K562 (cell line): ENCODE data around the gene P2RX5. TPM values are rescaled to one million over a fixed set of nuclear protein-coding genes. Genes with fewer than 3 reads are reported as not detected.
A peak's percentile ranks its signal among the peaks of the same experiment; 100 is the strongest.

ENCODE experiments used
- CC2D1A ChIP-seq: fragments of 450-650 bp; IDR thresholded peaks from 2 replicates; pipeline ENCODE4 v1.6.1; 2017; ENCODE audit warnings: mild to moderate bottlenecking
- ELF4 ChIP-seq: fragments of 450-650 bp; formaldehyde crosslinking; IDR thresholded peaks from 2 replicates; pipeline ENCODE4 v1.4.0; 2022; ENCODE audit warnings: missing genetic modification characterization
- ILK ChIP-seq: fragments of 450-650 bp; IDR thresholded peaks from 2 replicates; pipeline ENCODE4 v1.6.1; 2016; ENCODE audit warnings: missing genetic modification characterization, low read depth, mild to moderate bottlenecking, missing compliant biosample characterization, moderate library complexity, borderline replicate concordance
- KLF10 ChIP-seq: fragments of 250-450 bp; sonication (Bioruptor Pico); IDR thresholded peaks from 2 replicates; pipeline ENCODE4 v1.6.1; 2021; ENCODE audit warnings: matching md5 sums
- MAX ChIP-seq: sonication (generic); formaldehyde crosslinking; IDR thresholded peaks from 2 replicates; pipeline ENCODE4 v1.9.0; 2022; ENCODE audit warnings: mild to moderate bottlenecking, missing genetic modification reagents
- PRPF4 ChIP-seq: fragments of 200-400 bp; formaldehyde crosslinking; IDR thresholded peaks from one replicate; pipeline ENCODE4 v1.6.1; 2017; ENCODE audit warnings: low read length, low read depth, mild to moderate bottlenecking; ENCODE audit not compliant: insufficient read depth, poor library complexity, severe bottlenecking
- RAD21 ChIP-seq, 2 experiments: fragments of 250-450 bp in 1 of 2; fragments of 450-650 bp in 1 of 2; sonication (Bioruptor Pico) in 1 of 2; formaldehyde crosslinking in 1 of 2; IDR thresholded peaks in 1 of 2; conservative IDR thresholded peaks in 1 of 2; 2 replicates each; pipeline versions ENCODE4 v1.4.0 to v1.8.0; 2020 to 2022; ENCODE audit warnings: mild to moderate bottlenecking in 2 of 2, moderate library complexity in 1 of 2
- SAFB ChIP-seq: fragments of 200-400 bp; formaldehyde crosslinking; IDR thresholded peaks from 2 replicates; pipeline ENCODE4 v1.6.1; 2017; ENCODE audit warnings: low read depth, low read length, borderline replicate concordance
- SMC3 ChIP-seq: conservative IDR thresholded peaks from 2 replicates; pipeline ENCODE4 v1.6.1; 2011; ENCODE audit warnings: low read depth, low read length, improper control_type of control experiment; ENCODE audit not compliant: insufficient read depth
- TEAD4 ChIP-seq, 2 experiments: sonication (generic) in 1 of 2; formaldehyde crosslinking in 1 of 2; IDR thresholded peaks; 2 replicates each; pipeline versions ENCODE4 v1.6.1 to v1.8.0; 2012 to 2022; ENCODE audit warnings: borderline replicate concordance in 1 of 2, inconsistent platforms in 1 of 2, low read length in 1 of 2, mild to moderate bottlenecking in 1 of 2, missing genetic modification reagents in 1 of 2
- TOE1 ChIP-seq, 2 experiments: fragments of 450-650 bp in 1 of 2; sonication (generic) in 1 of 2; formaldehyde crosslinking in 1 of 2; IDR thresholded peaks; 2 replicates each; pipeline versions ENCODE4 v1.7.1 to v1.8.0; 2016 to 2022; ENCODE audit warnings: borderline replicate concordance in 2 of 2, mild to moderate bottlenecking in 2 of 2, antibody characterized with exemption in 1 of 2, inconsistent platforms in 1 of 2, low read depth in 1 of 2, missing genetic modification reagents in 1 of 2, moderate library complexity in 1 of 2
- ZBTB1 ChIP-seq: sonication (generic); formaldehyde crosslinking; IDR thresholded peaks from 2 replicates; pipeline ENCODE4 v1.8.1; 2023; ENCODE audit warnings: missing genetic modification reagents, low read depth, mild to moderate bottlenecking, borderline replicate concordance
- ZNF232 ChIP-seq: sonication (generic); formaldehyde crosslinking; IDR thresholded peaks from 2 replicates; pipeline ENCODE4 v1.8.0; 2022; ENCODE audit warnings: mild to moderate bottlenecking, missing genetic modification reagents
- ZNF311 ChIP-seq: fragments of 250-450 bp; sonication (Bioruptor Pico); IDR thresholded peaks from 2 replicates; pipeline ENCODE4 v1.4.0; 2020; ENCODE audit warnings: mild to moderate bottlenecking, moderate library complexity
- ZNF41 ChIP-seq: fragments of 250-450 bp; sonication (Bioruptor Pico); conservative IDR thresholded peaks from 2 replicates; pipeline ENCODE4 v1.4.0; 2020; ENCODE audit warnings: mild to moderate bottlenecking
- ZNF592 ChIP-seq: fragments of 450-650 bp; IDR thresholded peaks from 2 replicates; pipeline ENCODE4 v1.6.1; 2017; ENCODE audit warnings: antibody characterized with exemption, mild to moderate bottlenecking
- ZNF707 ChIP-seq: fragments of 250-450 bp; sonication (Bioruptor Pico); conservative IDR thresholded peaks from 2 replicates; pipeline ENCODE4 v1.8.0; 2022; ENCODE audit warnings: inconsistent platforms, mild to moderate bottlenecking, moderate library complexity
- polyA plus RNA-seq, 8 experiments: library from polyadenylated mRNA; depleted of rRNA in 4 of 8; stranded (reverse) in 5 of 8; unstranded in 3 of 8; fragments of >200 nt; fragmentation: Nextera tagmentation in 2 of 8; fragmentation: Illumina TruSeq in 1 of 8; extraction: Ambion mirVana in 2 of 8; extraction: Trizol in 1 of 8; gene quantifications; 2 replicates each; pipeline versions ENCODE4 v1.2.1 to v1.2.3, GENCODE V29; 2011 to 2014; ENCODE audit warnings: inconsistent platforms in 1 of 8, missing spikeins in 1 of 8
- total RNA-seq, 7 experiments: library from RNA; depleted of rRNA in 6 of 7; stranded (reverse); fragments of >200 nt in 6 of 7; fragmentation: Illumina TruSeq in 2 of 7; extraction: Trizol in 2 of 7; gene quantifications; 2 replicates each; pipeline versions ENCODE4 v1.2.1 to v1.2.3, GENCODE V29; 2011 to 2021; ENCODE audit warnings: low replicate concordance in 1 of 7
- TF ChIP-seq, protein P1 (sequence below): fragments of 450-650 bp; IDR thresholded peaks from 2 replicates; pipeline ENCODE4 v1.6.1; 2016; ENCODE audit warnings: mild to moderate bottlenecking

P2RX5 gene
- total and polyA plus RNA-seq, 9 of the 15 experiments (the other 6 are each of a cell fraction or from before 2014, with no cell fraction given): 0.31 to 4.0 (median 1.3) TPM

GRCh38 chr17:3683054-3683511, 12.9 kb downstream of the P2RX5 start (continued):
- TF ChIP-seq ZNF592 (no peak), MAX (CRISPR knock-in tag) (no peak), ZNF707 (no peak), ILK (tag) (no peak), ZBTB1 (CRISPR knock-in tag) (no peak), CC2D1A (0 out of 2 replicates have a peak, but pooled peaks have one; percentile 65), TOE1 (IDR thresholded peaks at IDR 0.05; ENCODE audit: borderline replicate concordance) (no peak), TOE1 (CRISPR knock-in tag; IDR thresholded peaks at IDR 0.05; ENCODE audit: borderline replicate concordance, low read depth) (no peak), PRPF4 (no peak), SAFB (no peak), ZNF41 (CRISPR knock-in tag) (no peak), ELF4 (CRISPR knock-in tag) (0 out of 2 replicates have a peak, but pooled peaks have one; percentile 34), ZNF232 (CRISPR knock-in tag) (no peak), ZNF311 (CRISPR knock-in tag) (no peak), KLF10 (CRISPR knock-in tag) (no peak), RAD21 (CRISPR knock-in tag; conservative IDR thresholded peaks at IDR 0.05 in 1 of 2, IDR thresholded peaks at IDR 0.05 in 1 of 2) (peak; percentile 65 to 72), TEAD4 (IDR thresholded peaks at IDR 0.05; ENCODE audit: low read length) (no peak), TEAD4 (CRISPR knock-in tag; IDR thresholded peaks at IDR 0.05; ENCODE audit: borderline replicate concordance) (no peak), SMC3 (peak; percentile 50; the same call in 1 of the 2 replicates)
- TF ChIP-seq, protein P1, sequence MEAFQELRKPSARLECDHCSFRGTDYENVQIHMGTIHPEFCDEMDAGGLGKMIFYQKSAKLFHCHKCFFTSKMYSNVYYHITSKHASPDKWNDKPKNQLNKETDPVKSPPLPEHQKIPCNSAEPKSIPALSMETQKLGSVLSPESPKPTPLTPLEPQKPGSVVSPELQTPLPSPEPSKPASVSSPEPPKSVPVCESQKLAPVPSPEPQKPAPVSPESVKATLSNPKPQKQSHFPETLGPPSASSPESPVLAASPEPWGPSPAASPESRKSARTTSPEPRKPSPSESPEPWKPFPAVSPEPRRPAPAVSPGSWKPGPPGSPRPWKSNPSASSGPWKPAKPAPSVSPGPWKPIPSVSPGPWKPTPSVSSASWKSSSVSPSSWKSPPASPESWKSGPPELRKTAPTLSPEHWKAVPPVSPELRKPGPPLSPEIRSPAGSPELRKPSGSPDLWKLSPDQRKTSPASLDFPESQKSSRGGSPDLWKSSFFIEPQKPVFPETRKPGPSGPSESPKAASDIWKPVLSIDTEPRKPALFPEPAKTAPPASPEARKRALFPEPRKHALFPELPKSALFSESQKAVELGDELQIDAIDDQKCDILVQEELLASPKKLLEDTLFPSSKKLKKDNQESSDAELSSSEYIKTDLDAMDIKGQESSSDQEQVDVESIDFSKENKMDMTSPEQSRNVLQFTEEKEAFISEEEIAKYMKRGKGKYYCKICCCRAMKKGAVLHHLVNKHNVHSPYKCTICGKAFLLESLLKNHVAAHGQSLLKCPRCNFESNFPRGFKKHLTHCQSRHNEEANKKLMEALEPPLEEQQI: no peak
